CD4-positive, alpha-beta T cell treated with Interleukin-15 for 1 hour (primary cell): Measurements from ENCODE around the gene GPR176.

Experiments used
- DNase-seq: peaks from one replicate; pipeline ENCODE4 v3.0.0-alpha.2; 2020

GPR176 gene

DNA sequence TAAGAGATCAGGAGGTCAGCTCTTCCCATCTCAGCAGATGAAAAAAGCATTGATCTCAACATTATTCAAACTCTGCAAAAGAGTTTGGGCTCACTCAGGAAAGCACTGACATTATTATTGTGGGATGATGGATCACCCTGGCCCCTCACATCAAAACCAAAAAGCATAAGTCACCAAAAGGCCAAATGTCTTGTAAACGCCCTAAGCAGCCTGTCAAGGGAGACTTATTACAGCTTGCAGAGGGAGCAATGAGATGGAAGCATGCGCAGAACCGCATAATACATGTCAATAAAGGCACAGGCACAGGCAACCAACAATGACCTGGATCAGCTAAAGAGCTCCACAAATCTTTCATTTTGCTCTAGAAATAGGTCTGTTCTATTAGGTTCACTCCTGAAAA is 142.0 kb downstream of the GPR176 start:
- DNase-seq: no peak

DNA sequence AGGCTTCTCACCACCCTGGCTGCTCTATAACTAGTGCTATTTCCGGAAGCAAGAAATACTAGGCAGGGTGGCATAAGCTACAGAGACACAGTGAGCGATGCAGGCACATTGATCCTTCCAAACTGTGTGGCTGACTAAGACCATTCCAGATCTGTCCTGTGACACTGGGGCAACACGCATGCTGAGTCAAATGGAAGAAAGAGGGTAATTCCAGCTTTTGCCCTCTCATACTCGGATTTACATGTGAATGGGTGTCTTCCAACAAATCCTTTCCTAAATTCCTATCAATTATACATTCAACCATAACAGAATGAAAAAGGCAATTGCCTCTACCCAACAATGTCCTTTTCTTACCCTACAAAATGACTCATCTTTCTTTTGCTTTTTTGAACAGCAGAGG is 142.6 kb downstream of the GPR176 start:
- no peak for DNase-seq

DNA sequence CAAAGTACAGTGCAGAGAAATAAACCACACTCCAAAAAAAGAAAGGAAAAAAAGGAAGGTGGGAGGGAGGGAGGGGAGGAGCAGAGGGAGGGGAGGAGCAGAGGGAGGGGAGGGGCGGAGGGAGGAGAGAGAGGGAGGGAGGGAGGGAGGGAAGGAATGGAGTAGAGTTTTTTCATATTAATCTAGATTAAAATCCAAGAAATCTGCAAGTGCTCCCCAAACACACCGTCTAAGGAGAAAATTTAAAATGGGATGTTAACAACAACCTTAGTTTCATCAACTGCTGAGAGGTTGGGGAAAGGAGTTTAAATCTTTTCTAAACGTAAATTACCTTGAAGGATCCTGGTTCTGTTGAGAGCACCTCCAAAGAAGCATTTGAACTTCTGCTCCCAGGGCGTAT is 144.0 kb downstream of the GPR176 start:
- no peak for DNase-seq

DNA sequence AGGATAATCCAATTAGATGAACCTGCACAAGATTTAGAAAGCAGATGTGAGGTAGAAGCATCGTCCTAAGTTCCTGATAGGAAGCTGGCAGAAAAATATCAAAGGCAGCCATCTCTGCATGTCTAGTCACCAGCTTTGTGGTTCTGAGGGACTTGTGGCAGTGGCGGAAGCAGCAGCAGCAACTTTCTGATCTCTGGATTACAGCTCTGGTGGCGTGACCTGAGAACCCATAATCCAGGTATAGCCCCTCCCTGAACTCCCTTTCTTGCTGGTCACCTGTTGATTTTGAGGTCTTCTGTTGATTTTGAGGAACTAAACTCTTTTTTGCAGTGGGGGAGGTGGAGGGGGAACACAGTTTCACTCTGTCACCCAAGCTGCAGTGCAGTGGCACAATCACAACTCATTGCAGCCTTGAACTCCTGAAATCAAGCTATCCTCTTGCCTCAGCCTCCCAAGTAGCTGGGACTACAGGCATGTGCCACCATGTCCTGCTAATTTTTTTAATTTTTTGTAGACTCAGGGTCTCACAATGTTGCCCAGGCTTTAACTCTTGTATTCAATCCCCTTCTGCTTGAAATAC is 145.3 kb downstream of the GPR176 start:
- DNase-seq: peak; percentile 24

DNA sequence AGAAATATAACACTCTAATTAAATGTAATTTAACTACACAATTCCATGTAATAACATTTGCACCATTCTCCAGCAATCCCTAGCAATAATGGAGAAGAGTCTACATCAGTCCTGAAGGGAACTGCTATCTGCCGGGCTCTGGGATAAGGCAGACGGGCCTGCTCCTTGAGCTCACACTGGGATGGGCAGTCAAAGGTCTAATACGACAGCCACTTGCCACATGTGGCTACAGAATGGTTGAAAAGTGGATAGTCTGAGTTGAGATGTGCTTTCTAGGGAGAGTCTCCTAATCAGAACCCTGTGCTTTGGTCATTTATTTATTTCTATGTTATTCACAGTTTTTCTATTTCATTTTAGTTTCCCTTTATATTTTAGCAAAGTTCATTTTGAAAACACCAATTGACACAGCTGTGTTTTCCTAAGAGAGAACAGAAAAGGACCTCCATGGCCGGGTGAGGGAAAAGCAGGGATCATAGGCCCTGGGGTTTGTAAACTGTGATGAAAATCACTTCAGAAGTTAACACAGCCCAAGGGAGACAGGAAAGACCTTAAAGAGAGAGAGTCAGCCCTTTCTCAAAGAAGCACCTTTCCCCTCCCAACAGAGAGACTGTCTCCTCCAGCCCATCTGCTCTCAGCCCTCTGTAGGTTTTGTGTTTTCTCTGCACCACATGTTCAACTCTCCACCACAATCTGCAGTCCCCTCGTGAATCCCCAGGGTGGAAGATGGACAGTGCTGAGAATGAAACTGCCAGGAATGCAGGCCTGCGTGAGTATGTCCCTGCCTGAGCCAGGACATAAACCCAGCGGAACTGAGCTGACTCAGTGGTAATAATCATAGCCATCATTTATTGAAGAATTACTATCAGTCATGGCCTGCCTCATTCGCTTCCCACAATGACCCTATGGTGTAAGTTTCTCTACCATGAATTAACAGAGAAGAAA is 149.0 kb downstream of the GPR176 start:
- no peak for DNase-seq

DNA sequence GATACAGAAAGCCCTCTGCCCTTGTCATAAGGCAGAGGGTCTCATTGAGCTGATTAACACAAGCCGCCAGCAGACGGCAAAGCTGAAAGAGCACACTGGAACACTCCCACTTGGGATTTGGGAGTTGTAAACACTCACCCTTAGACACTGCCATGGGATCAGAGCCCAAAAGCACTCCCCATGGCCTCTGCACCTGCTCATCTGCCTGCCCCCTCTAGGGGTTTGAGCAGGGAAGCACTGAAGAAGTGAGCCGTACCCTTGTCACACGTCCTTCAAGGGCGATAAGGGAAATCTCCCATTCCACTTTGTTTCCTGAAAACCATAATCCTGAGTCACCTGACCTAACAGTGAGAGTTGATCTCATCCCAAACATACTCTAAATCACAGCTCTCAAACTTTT is 152.1 kb downstream of the GPR176 start:
- no peak for DNase-seq

DNA sequence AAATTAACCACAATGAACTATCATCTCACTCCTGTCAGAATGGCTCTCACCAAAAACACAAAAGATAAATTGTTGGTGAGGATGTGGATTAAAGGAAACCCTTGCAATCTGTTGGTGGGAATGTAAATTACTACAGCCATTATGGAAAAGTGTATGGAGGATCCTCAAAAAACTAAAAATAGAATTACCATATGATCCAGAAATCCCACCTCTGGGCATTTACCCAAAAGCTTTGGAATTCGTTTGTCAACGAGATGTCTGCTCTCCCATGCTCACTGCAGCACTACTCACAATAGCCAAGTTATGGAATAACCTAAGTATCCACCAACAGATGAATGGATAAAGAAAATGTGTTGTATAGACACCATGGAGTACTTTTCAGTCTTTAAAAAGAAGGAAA is 159.1 kb downstream of the GPR176 start:
- no peak for DNase-seq

DNA sequence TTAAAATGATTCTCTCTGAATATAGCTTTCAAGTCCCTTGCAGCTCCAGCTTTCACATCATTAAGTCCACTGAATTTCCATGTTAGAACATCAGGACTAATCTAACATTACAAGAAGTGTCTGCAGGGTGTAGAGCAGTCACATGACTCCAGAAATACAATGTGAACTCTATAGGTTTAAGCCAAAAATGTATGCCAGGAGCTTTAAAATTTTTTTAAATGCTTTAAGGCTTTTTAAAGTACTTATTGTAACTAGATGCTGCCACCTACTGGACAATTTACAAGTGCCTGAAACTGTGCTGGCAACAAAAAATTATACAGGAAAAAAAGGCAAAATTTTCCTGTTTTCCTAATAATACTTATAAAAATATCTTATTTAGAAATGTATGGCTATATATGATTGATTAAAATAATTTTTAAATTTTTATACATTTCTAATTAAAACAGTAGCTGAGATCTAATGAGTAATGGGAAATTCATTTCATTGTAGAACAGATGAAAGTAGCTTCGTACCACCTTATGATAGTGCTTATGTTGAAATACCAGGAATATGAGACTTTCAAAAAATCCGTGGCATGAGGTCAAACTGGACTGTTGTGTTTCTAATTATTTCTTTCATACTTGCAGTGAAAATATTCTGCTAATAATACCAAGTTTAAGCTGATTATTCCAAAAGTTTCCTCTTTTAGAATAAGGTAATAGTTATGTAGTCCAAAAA is 163.1 kb downstream of the GPR176 start:
- no peak for DNase-seq

DNA sequence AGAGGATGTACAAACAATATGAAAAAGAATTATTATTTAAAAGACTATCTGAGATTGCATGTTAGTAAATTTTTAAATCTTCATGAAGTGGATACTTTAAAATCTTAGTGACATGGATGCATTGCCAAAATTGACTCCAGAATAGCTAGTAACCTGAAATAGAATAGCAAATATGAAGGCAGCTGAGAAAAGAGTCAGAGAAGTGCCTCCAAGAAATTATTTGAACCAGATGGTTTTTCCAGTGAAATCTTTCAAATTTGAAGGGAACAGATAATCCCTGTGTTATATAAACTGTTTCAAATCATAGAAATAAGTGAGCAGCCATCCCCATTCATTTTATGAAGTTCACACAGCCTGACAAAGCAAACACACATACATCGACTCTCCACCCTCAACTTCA is 167.1 kb downstream of the GPR176 start:
- no peak for DNase-seq

DNA sequence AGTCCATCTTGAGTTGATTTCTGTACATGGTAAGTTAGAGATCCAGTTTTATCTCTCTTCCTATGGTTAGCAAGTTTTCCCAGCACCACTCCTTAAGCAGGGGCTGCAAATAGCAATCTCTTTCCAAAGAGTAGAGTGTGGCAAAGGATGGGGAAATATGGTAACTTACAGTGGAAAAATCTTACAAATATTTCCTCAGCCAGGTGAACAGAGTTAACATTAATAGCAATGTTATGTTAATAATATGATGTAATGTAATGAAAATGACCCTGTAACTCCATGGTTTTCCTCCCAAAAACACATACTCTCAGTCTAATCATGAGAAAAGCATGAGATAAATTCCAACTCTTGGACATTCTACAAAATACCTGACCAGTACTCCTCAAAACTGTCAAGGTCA is 167.8 kb downstream of the GPR176 start:
- DNase-seq: no peak
